ENCODE data around the gene BUB3.

The BUB3 gene

GRCh38 chr10:123212640-123213039, 58.4 kb downstream of the BUB3 start:
- H3K36me3 ChIP-seq (ENCODE audit: control insufficient read depth in 1 of 2, insufficient read depth in 2 of 2, low read length in 2 of 2): no peaks in the 10 kb centered on the region
- H3K18ac ChIP-seq (ENCODE audit: low read length): no peak overlapping the region
- H3K4me1 ChIP-seq (ENCODE audit: control insufficient read depth in 1 of 2, insufficient read depth in 2 of 2, low read length in 2 of 2): no peaks in the 10 kb centered on the region
- DNase-seq: no peak
- no peak overlapping the region for H3K23ac ChIP-seq (ENCODE audit: low read length)
- no CpG with 5 or more reads among the region's 6 CpGs for WGBS (ENCODE audit: extremely low coverage, insufficient coverage, insufficient read length)
- H3K9ac ChIP-seq (ENCODE audit: low read length): no peak overlapping the region
- no peak overlapping the region for H3K14ac ChIP-seq (ENCODE audit: low read length)
- H2BK5ac ChIP-seq (ENCODE audit: low read depth, low read length, poor library complexity): no peak overlapping the region
- no peaks in the 10 kb centered on the region for H3K27me3 ChIP-seq (ENCODE audit: insufficient read depth, low read length)
- no peaks in the 10 kb centered on the region for H3K79me1 ChIP-seq (ENCODE audit: low read length)
- no peak overlapping the region for H3K4me2 ChIP-seq (ENCODE audit: low read length)
- H3K4me3 ChIP-seq (ENCODE audit: low read depth, low read length): no peak overlapping the region
- no peak overlapping the region for H4K12ac ChIP-seq (ENCODE audit: low read depth, low read length)
- no peak overlapping the region for H3K4ac ChIP-seq (ENCODE audit: low read depth, low read length)
- H2AK5ac ChIP-seq (ENCODE audit: low read length): no peak overlapping the region
- no peak overlapping the region for H2BK12ac ChIP-seq (ENCODE audit: low read length)
- H4K91ac ChIP-seq (ENCODE audit: low read depth, low read length): no peak overlapping the region
- H3K27ac ChIP-seq (ENCODE audit: low read depth, low read length): no peak overlapping the region
- no peak overlapping the region for H2BK120ac ChIP-seq (ENCODE audit: insufficient read depth, low read length, poor library complexity)
- H3K79me2 ChIP-seq (ENCODE audit: control insufficient read depth, insufficient read depth, low read length, poor library complexity): no peaks in the 10 kb centered on the region
- H3K9me3 ChIP-seq (ENCODE audit: insufficient read depth, low read depth, low read length): no peaks in the 10 kb centered on the region
- H4K8ac ChIP-seq (ENCODE audit: low read depth, low read length): no peak overlapping the region
- no peak overlapping the region for H2AFZ ChIP-seq (ENCODE audit: insufficient read depth, low read length, poor library complexity)

GRCh38 chr10:123213192-123213591, 59.0 kb downstream of the BUB3 start:
- Histone ChIP-seq H3K27ac (ENCODE audit: low read depth, low read length) (no peak overlapping the region), H4K12ac (ENCODE audit: low read depth, low read length) (no peak overlapping the region), H3K4me1 (ENCODE audit: control insufficient read depth in 1 of 2, insufficient read depth in 2 of 2, low read length in 2 of 2) (no peaks in the 10 kb centered on the region), H2AK5ac (ENCODE audit: low read length) (no peak overlapping the region), H2BK12ac (ENCODE audit: low read length) (no peak overlapping the region), H3K9me3 (ENCODE audit: insufficient read depth, low read depth, low read length) (no peaks in the 10 kb centered on the region), H3K36me3 (ENCODE audit: control insufficient read depth in 1 of 2, insufficient read depth in 2 of 2, low read length in 2 of 2) (no peaks in the 10 kb centered on the region), H4K8ac (ENCODE audit: low read depth, low read length) (no peak overlapping the region), H3K18ac (ENCODE audit: low read length) (no peak overlapping the region), H2AFZ (ENCODE audit: insufficient read depth, low read length, poor library complexity) (no peak overlapping the region), H3K79me1 (ENCODE audit: low read length) (no peaks in the 10 kb centered on the region), H3K27me3 (ENCODE audit: insufficient read depth, low read length) (no peaks in the 10 kb centered on the region), H4K91ac (ENCODE audit: low read depth, low read length) (no peak overlapping the region), H3K4ac (ENCODE audit: low read depth, low read length) (no peak overlapping the region), H3K4me2 (ENCODE audit: low read length) (no peak overlapping the region), H3K79me2 (ENCODE audit: control insufficient read depth, insufficient read depth, low read length, poor library complexity) (no peaks in the 10 kb centered on the region), H2BK5ac (ENCODE audit: low read depth, low read length, poor library complexity) (no peak overlapping the region), H3K14ac (ENCODE audit: low read length) (no peak overlapping the region), H3K23ac (ENCODE audit: low read length) (no peak overlapping the region), H3K9ac (ENCODE audit: low read length) (no peak overlapping the region), H2BK120ac (ENCODE audit: insufficient read depth, low read length, poor library complexity) (no peak overlapping the region), H3K4me3 (ENCODE audit: low read depth, low read length) (no peak overlapping the region)
- DNase-seq: no peak
- no CpG with 5 or more reads among the region's 5 CpGs for WGBS (ENCODE audit: extremely low coverage, insufficient coverage, insufficient read length)

All from trophoblast cell (in vitro differentiated cells and primary cell).